K562 (cell line): Measurements from ENCODE around the gene TTC38. TPM values are rescaled to one million over a fixed set of nuclear protein-coding genes. Genes with fewer than 3 reads are reported as not detected.

Source experiments
- ATAC-seq: fragments of 200-7000 bp; cut with Tn5 transposase; 3 replicates; pipeline ENCODE4 v1.9.1; 2020; ENCODE audit warnings: moderate library complexity
- BruUV-seq: library from RNA; stranded (reverse); fragments of 400-500 nt; replicated peaks from 2 replicates; lab custom pipeline; 2021; lab: Mats Ljungman, UMichigan
- CTCF ChIA-PET: fragments of 300-600 bp; formaldehyde crosslinking; extraction: SDS; loops from one replicate; lab custom pipeline; 2021; ENCODE audit warnings: low intra/inter-chr PET ratio; lab: Yijun Ruan, JAX
- POLR2A ChIA-PET: fragments of 300-600, 350-650 bp; sonication (Branson Sonifier 250); formaldehyde crosslinking; extraction: SDS; loops from one replicate; lab custom pipeline; 2021; ENCODE audit warnings: antibody characterized with exemption, inconsistent platforms; lab: Yijun Ruan, JAX
- DNase-seq, 4 experiments: peaks; one replicate each; pipeline versions ENCODE4 v3.0.0 to v3.0.0-alpha.2; 2011 to 2018; ENCODE audit warnings: low spot score in 3 of 4, mixed read lengths in 3 of 4; ENCODE audit errors: extremely low read depth in 1 of 4
- FAIRE-seq: peaks from 2 replicates; lab custom pipeline; 2011; peaks lifted over from hg19 to GRCh38; lab: Jason Lieb, UNC
- H2AFZ ChIP-seq: 2 replicates; pipeline ENCODE4 v1.6.0; 2011; ENCODE audit warnings: low read depth, low read length, control low read depth, inconsistent platforms
- H3K27ac ChIP-seq: fragments of 200-600 bp; 3 replicates; pipeline ENCODE4 v1.8.0; 2011; ENCODE audit warnings: low read depth, mild to moderate bottlenecking, control low read depth, inconsistent platforms, low read length, moderate library complexity, mixed read lengths; ENCODE audit errors: extremely low read depth
- H3K27me3 ChIP-seq, 2 experiments: fragments of 300-600 bp in 1 of 2; 2 replicates in 1 of 2; 3 replicates in 1 of 2; pipeline versions ENCODE4 v1.6.0 to v1.8.0; 2011; ENCODE audit warnings: inconsistent platforms in 2 of 2, low read length in 2 of 2, mild to moderate bottlenecking in 1 of 2, mixed read lengths in 1 of 2, moderate library complexity in 1 of 2; ENCODE audit not compliant: control insufficient read depth in 2 of 2, insufficient read depth in 2 of 2
- H3K36me3 ChIP-seq: fragments of 300-600 bp; 3 replicates; pipeline ENCODE4 v1.8.0; 2011; ENCODE audit warnings: mild to moderate bottlenecking, low read length, inconsistent platforms; ENCODE audit not compliant: control insufficient read depth, insufficient read depth
- H3K4me1 ChIP-seq, 2 experiments: fragments of 200-600 bp in 1 of 2; replicated peaks in 1 of 2; 2 replicates in 1 of 2; 3 replicates in 1 of 2; pipeline versions ENCODE4 v1.5.1 to v1.8.0; 2011; ENCODE audit warnings: inconsistent platforms in 2 of 2, low read length in 2 of 2, mild to moderate bottlenecking in 1 of 2, mixed read lengths in 1 of 2, moderate library complexity in 1 of 2; ENCODE audit not compliant: control insufficient read depth in 2 of 2, insufficient read depth in 2 of 2
- H3K4me2 ChIP-seq: 2 replicates; pipeline ENCODE4 v1.6.1; 2011; ENCODE audit warnings: low read length, control low read depth, inconsistent platforms, mixed read lengths; ENCODE audit not compliant: insufficient read depth
- H3K4me3 ChIP-seq: fragments of 200-600 bp; sonication (generic), shearing (Covaris generic); 2 replicates; pipeline ENCODE4 v1.5.1; 2016; ENCODE audit warnings: control low read depth, inconsistent platforms
- H3K79me2 ChIP-seq: fragments of 200-600 bp; 3 replicates; pipeline ENCODE4 v1.8.0; 2011; ENCODE audit warnings: low read length, inconsistent platforms; ENCODE audit not compliant: control insufficient read depth, insufficient read depth
- H3K9ac ChIP-seq, 2 experiments: 2 replicates each; pipeline versions ENCODE4 v1.6.0 to v1.6.1; 2011; ENCODE audit warnings: low read depth in 2 of 2, low read length in 2 of 2, control low read depth in 1 of 2, inconsistent platforms in 1 of 2, mild to moderate bottlenecking in 1 of 2, mixed read lengths in 1 of 2; ENCODE audit not compliant: insufficient read depth in 1 of 2
- H3K9me1 ChIP-seq: one replicate; pipeline ENCODE4 v1.6.0; 2011; ENCODE audit warnings: inconsistent platforms, mild to moderate bottlenecking, low read length, moderate library complexity; ENCODE audit not compliant: control insufficient read depth, insufficient read depth
- H3K9me3 ChIP-seq: replicated peaks from 2 replicates; pipeline ENCODE4 v1.5.1; 2011; ENCODE audit warnings: low read depth, low read length, inconsistent platforms; ENCODE audit not compliant: control insufficient read depth, insufficient read depth
- H4K20me1 ChIP-seq: replicated peaks from 2 replicates; pipeline ENCODE4 v1.6.1; 2011; ENCODE audit warnings: low read length, inconsistent platforms, mixed read lengths; ENCODE audit not compliant: control insufficient read depth, insufficient read depth
- ARHGAP35 ChIP-seq: fragments of 450-650 bp; IDR thresholded peaks from 2 replicates; pipeline ENCODE4 v1.6.1; 2018; ENCODE audit not compliant: partially characterized antibody
- IFI16 ChIP-seq: fragments of 250-450 bp; sonication (Bioruptor Pico); IDR thresholded peaks from 2 replicates; pipeline ENCODE4 v2.1.2; 2022; ENCODE audit warnings: mild to moderate bottlenecking, inconsistent platforms
- IRF9 ChIP-seq: fragments of 450-650 bp; IDR thresholded peaks from 2 replicates; pipeline ENCODE4 v1.6.1; 2016; ENCODE audit warnings: missing biosample characterization, missing genetic modification characterization
- MCM7 ChIP-seq, 2 experiments: fragments of 450-650 bp; IDR thresholded peaks; 2 replicates each; pipeline ENCODE4 v1.6.1; 2016 to 2018
- SMARCA4 ChIP-seq: fragments of 450-650 bp; IDR thresholded peaks from 2 replicates; pipeline ENCODE4 v1.6.1; 2016
- TBP ChIP-seq: optimal IDR thresholded peaks from 2 replicates; pipeline ENCODE3; 2011; ENCODE audit warnings: low read depth, low read length, improper control_type of control experiment
- THRB ChIP-seq: fragments of 450-650 bp; formaldehyde crosslinking; conservative IDR thresholded peaks from 2 replicates; pipeline ENCODE4 v1.4.0; 2022; ENCODE audit warnings: mild to moderate bottlenecking, missing genetic modification characterization
- TRIM25 ChIP-seq: fragments of 450-650 bp; IDR thresholded peaks from 2 replicates; pipeline ENCODE4 v1.7.0; 2016; ENCODE audit warnings: borderline replicate concordance
- YY1 ChIP-seq, 3 experiments: IDR thresholded peaks; 2 replicates each; pipeline ENCODE4 v1.6.1; 2011; ENCODE audit warnings: low read length in 2 of 3, mild to moderate bottlenecking in 2 of 3, moderate library complexity in 2 of 3, borderline replicate concordance in 1 of 3, control low read depth in 1 of 3, low read depth in 1 of 3; ENCODE audit not compliant: insufficient read depth in 3 of 3, insufficient replicate concordance in 2 of 3, control insufficient read depth in 1 of 3, insufficient read length in 1 of 3; ENCODE audit errors: extremely low read depth in 1 of 3
- ZNF224 ChIP-seq: sonication (generic); formaldehyde crosslinking; IDR thresholded peaks from 2 replicates; pipeline ENCODE4 v1.8.0; 2022; ENCODE audit warnings: mild to moderate bottlenecking, missing genetic modification reagents
- ZNF431 ChIP-seq: sonication (generic); formaldehyde crosslinking; IDR thresholded peaks from 2 replicates; pipeline ENCODE4 v1.8.0; 2022; ENCODE audit warnings: mild to moderate bottlenecking, missing genetic modification reagents
- WGBS: fragments of 100-300 bp; shearing (Covaris generic); methylation state at CpG from one replicate; pipeline ENCODE4 v1.1.6; 2016; ENCODE audit warnings: low coverage, mixed read lengths; ENCODE audit not compliant: insufficient coverage; ENCODE audit errors: missing lambda C conversion rate; 5-methylcytosine and 5-hydroxymethylcytosine counted together
- in situ Hi-C: fragments of 300-500 bp; cut with MboI; formaldehyde crosslinking; loops from 4 replicates; pipeline ENCODE4 v1.15.0; 2018; ENCODE audit warnings: inconsistent platforms, mixed read lengths
- intact Hi-C: fragments of 100-400 bp; cut with micrococcal nuclease; formaldehyde crosslinking; loops from 2 replicates; pipeline ENCODE4 v1.14.2; 2022
- polyA plus RNA-seq, 8 experiments: library from polyadenylated mRNA; depleted of rRNA in 4 of 8; stranded (reverse) in 5 of 8; unstranded in 3 of 8; fragments of >200 nt; fragmentation: Nextera tagmentation in 2 of 8; fragmentation: Illumina TruSeq in 1 of 8; extraction: Ambion mirVana in 2 of 8; extraction: Trizol in 1 of 8; gene quantifications; 2 replicates each; pipeline versions ENCODE4 v1.2.1 to v1.2.3, GENCODE V29; 2011 to 2014; ENCODE audit warnings: inconsistent platforms in 1 of 8, missing spikeins in 1 of 8
- total RNA-seq, 7 experiments: library from RNA; depleted of rRNA in 6 of 7; stranded (reverse); fragments of >200 nt in 6 of 7; fragmentation: Illumina TruSeq in 2 of 7; extraction: Trizol in 2 of 7; gene quantifications; 2 replicates each; pipeline versions ENCODE4 v1.2.1 to v1.2.3, GENCODE V29; 2011 to 2021; ENCODE audit warnings: low replicate concordance in 1 of 7

TTC38 gene
- total and polyA plus RNA-seq, 9 of the 15 experiments (the other 6 are each of a cell fraction or from before 2014, with no cell fraction given): 0.84 to 28.4 (median 18.1) TPM

GRCh38 chr22:46241396-46242007 is 26.3 kb upstream of the TTC38 start:
- Histone ChIP-seq H2AFZ (0 out of 2 replicates have a peak overlapping the region, but pooled peaks have one; percentile 9), H3K4me1 (peaks cover 21 to 40% of the 10 kb centered on the region in 2 experiments; a peak in 4 of 5 replicates), H3K27me3 (no peaks in the 10 kb centered on the region), H3K4me2 (no peak overlapping the region; the same call in 1 of the 2 replicates), H3K36me3 (peaks cover 5% of the 10 kb centered on the region; the same call in 1 of the 3 replicates), H3K4me3 (no peak overlapping the region), H3K9me3 (no peaks in the 10 kb centered on the region), H3K27ac (0 out of 3 replicates have a peak overlapping the region, but pooled peaks have one; percentile 8), H3K9me1 (no peaks in the 10 kb centered on the region), H4K20me1 (no peaks in the 10 kb centered on the region), H3K79me2 (no peaks in the 10 kb centered on the region), H3K9ac (peak overlapping the region in 1 of 2 experiments; percentile 23; a peak in 1 of 4 replicates)
- peak; percentile 16 to 52 (median 32) for DNase-seq
- ATAC-seq: peak; percentile 49; the same call in 1 of the 3 replicates
- no TSS peak for BruUV-seq
- POLR2A ChIA-PET: interaction anchor here (0.9 to 1.7 kb wide), 2 partner anchors 9 to 14 kb away, joined by 3 to 5 read pairs; partner anchors contain the start of gene CDPF1
- in situ Hi-C loops (loop anchor here (10.0 kb wide), 1 partner anchor 97 kb away; no protein-coding TSS in a partner anchor), intact Hi-C loops (loop anchor here (10.0 kb wide), 1 partner anchor 87 kb away; the partner anchor contains the start of gene PPARA)
- FAIRE-seq: peak; percentile 61
- CTCF ChIA-PET: no interaction called here
- 7% methylated on average over 5 of the region's 5 CpGs for WGBS
- no peak for TF ChIP-seq ZNF431 (CRISPR knock-in tag)
- no peak for TF ChIP-seq TRIM25
- TF ChIP-seq ARHGAP35: no peak
- TF ChIP-seq IFI16 (CRISPR knock-in tag): no peak
- no peak for TF ChIP-seq MCM7 (IDR thresholded peaks at IDR 0.05)
- TF ChIP-seq IRF9 (tag): no peak
- no peak for TF ChIP-seq THRB (CRISPR knock-in tag)
- TF ChIP-seq TBP: no peak
- no peak for TF ChIP-seq ZNF224
- TF ChIP-seq SMARCA4: peak; percentile 49; the same call in 1 of the 2 replicates
- TF ChIP-seq YY1 (IDR thresholded peaks at IDR 0.05; ENCODE audit: borderline replicate concordance in 1 of 3, control insufficient read depth in 1 of 3, extremely low read depth in 1 of 3, insufficient read depth in 3 of 3, insufficient read length in 1 of 3, insufficient replicate concordance in 2 of 3, low read depth in 1 of 3, low read length in 2 of 3): no peak
